Activated T-helper 17 cell treated with anti-CD3 and anti-CD28 coated beads, Interleukin-2, amount 50 U/mL, for 72 hours (primary cell): Measurements from ENCODE around the gene MAGEA10. TPM values are rescaled to one million over a fixed set of nuclear protein-coding genes. Genes with fewer than 3 reads are reported as not detected.
"Not testable (repeated sequence)": the region's sequence is repeated elsewhere in the genome, so short reads cannot be mapped to it uniquely, and the experiment has no call there.

ENCODE experiments used
- ATAC-seq: fragments of 150-1000 bp; cut with Tn5 transposase; replicated peaks from 2 replicates; pipeline ENCODE4 v1.10.0; 2021; ENCODE audit warnings: mild to moderate bottlenecking, moderate library complexity
- H3K27ac Mint-ChIP-seq: one replicate; pipeline ENCODE4 v1.8.0; 2022; ENCODE audit warnings: mixed read lengths
- H3K27me3 Mint-ChIP-seq: one replicate; pipeline ENCODE4 v1.8.0; 2022; ENCODE audit warnings: mixed read lengths
- H3K36me3 Mint-ChIP-seq: one replicate; pipeline ENCODE4 v1.8.0; 2022; ENCODE audit warnings: low read depth, mild to moderate bottlenecking, mixed read lengths
- H3K4me1 Mint-ChIP-seq: one replicate; pipeline ENCODE4 v1.8.0; 2022; ENCODE audit warnings: mixed read lengths
- H3K4me3 Mint-ChIP-seq: one replicate; pipeline ENCODE4 v1.8.0; 2022; ENCODE audit warnings: mild to moderate bottlenecking, mixed read lengths
- H3K9me3 Mint-ChIP-seq: one replicate; pipeline ENCODE4 v1.8.0; 2022; ENCODE audit warnings: mixed read lengths
- total RNA-seq, 2 donors: library from RNA; stranded (reverse); gene quantifications; one replicate each; pipeline ENCODE4 v1.2.3, GENCODE V29; 2022

The MAGEA10 gene
- total RNA-seq, 2 donors from 2014 or later, result not detected

DNA sequence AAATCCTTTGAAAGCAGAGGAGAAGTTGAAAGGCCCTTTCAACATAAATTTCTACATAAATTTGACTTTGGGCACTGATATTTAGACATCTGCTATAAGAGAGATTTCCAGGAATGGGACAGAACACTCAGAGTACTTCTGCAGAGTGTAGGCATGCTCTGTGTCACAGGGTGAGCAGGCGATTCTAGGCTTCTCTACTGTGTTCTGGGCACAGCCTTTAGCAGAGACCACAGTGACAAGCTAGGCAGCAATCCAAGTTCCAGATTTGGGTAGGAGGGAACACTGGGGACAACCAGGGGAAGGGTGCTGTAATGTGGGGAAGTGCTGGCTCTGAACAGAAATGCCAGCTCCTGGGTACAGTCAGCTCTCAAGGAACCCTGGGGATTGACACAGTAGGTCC, 6.9 kb downstream of the MAGEA10 start:
- ATAC-seq, result no peak
- no peaks in the 10 kb centered on the region for H3K36me3 Mint-ChIP-seq
- no peak overlapping the region for H3K4me3 Mint-ChIP-seq
- no peaks in the 10 kb centered on the region for H3K9me3 Mint-ChIP-seq
- no peak overlapping the region for H3K27ac Mint-ChIP-seq
- no peaks in the 10 kb centered on the region for H3K27me3 Mint-ChIP-seq
- H3K4me1 Mint-ChIP-seq, result no peaks in the 10 kb centered on the region

GRCh38 chrX:152129069-152129844, 9.1 kb downstream of the MAGEA10 start:
- not testable (repeated sequence) for H3K27ac Mint-ChIP-seq, H3K36me3 Mint-ChIP-seq, H3K4me3 Mint-ChIP-seq, ATAC-seq, H3K27me3 Mint-ChIP-seq, H3K9me3 Mint-ChIP-seq, H3K4me1 Mint-ChIP-seq

- H3K27me3 Mint-ChIP-seq, result no peaks in the 10 kb centered on the region
- H3K4me3 Mint-ChIP-seq, result no peak overlapping the region
- no peaks in the 10 kb centered on the region for H3K9me3 Mint-ChIP-seq
- no peaks in the 10 kb centered on the region for H3K36me3 Mint-ChIP-seq
- no peaks in the 10 kb centered on the region for H3K4me1 Mint-ChIP-seq
- no peak overlapping the region for H3K27ac Mint-ChIP-seq
- ATAC-seq, result no peak
Measured at GRCh38 chrX:152117305-152117704, 21.1 kb downstream of the MAGEA10 start.

GRCh38 chrX:152108527-152108926, 29.9 kb downstream of the MAGEA10 start:
- no peak for ATAC-seq
- no peaks in the 10 kb centered on the region for H3K9me3 Mint-ChIP-seq
- no peak overlapping the region for H3K27ac Mint-ChIP-seq
- no peaks in the 10 kb centered on the region for H3K4me1 Mint-ChIP-seq
- H3K27me3 Mint-ChIP-seq, result peaks cover 4% of the 10 kb centered on the region
- no peaks in the 10 kb centered on the region for H3K36me3 Mint-ChIP-seq
- H3K4me3 Mint-ChIP-seq, result no peak overlapping the region

GRCh38 chrX:152103866-152104265, 34.5 kb downstream of the MAGEA10 start:
- Mint-ChIP-seq H3K4me3 (no peak overlapping the region), H3K9me3 (no peaks in the 10 kb centered on the region), H3K27ac (no peak overlapping the region), H3K27me3 (peaks cover 4% of the 10 kb centered on the region), H3K36me3 (no peaks in the 10 kb centered on the region), H3K4me1 (no peaks in the 10 kb centered on the region)
- ATAC-seq, result no peak

GRCh38 chrX:152086141-152086540, 52.2 kb downstream of the MAGEA10 start:
- Mint-ChIP-seq H3K4me1 (no peaks in the 10 kb centered on the region), H3K27me3 (no peaks in the 10 kb centered on the region), H3K36me3 (no peaks in the 10 kb centered on the region), H3K27ac (no peak overlapping the region), H3K9me3 (no peaks in the 10 kb centered on the region), H3K4me3 (no peak overlapping the region)
- ATAC-seq, result no peak

Other genes with a start within 250 kb of the MAGEA10 start
- gene MAGEA4, start 225.7 kb downstream of the MAGEA10 start, total RNA-seq, result not detected
- gene GABRE, start 163.9 kb downstream of the MAGEA10 start, total RNA-seq, result not detected